Astrocyte (in vitro differentiated cells and primary cell): Measurements from ENCODE around the gene STRA8.

Experiments used
- EZH2 ChIP-seq: IDR thresholded peaks from 2 replicates; pipeline ENCODE4 v1.6.1; 2012; ENCODE audit warnings: mild to moderate bottlenecking, low read length, inconsistent platforms; ENCODE audit not compliant: insufficient read depth
- TF ChIP-seq, protein P1 (sequence below): IDR thresholded peaks from 2 replicates; pipeline ENCODE4 v1.5.1; 2011; ENCODE audit warnings: low read depth, mild to moderate bottlenecking, inconsistent platforms, low read length, moderate library complexity; ENCODE audit not compliant: insufficient read depth

DNA sequence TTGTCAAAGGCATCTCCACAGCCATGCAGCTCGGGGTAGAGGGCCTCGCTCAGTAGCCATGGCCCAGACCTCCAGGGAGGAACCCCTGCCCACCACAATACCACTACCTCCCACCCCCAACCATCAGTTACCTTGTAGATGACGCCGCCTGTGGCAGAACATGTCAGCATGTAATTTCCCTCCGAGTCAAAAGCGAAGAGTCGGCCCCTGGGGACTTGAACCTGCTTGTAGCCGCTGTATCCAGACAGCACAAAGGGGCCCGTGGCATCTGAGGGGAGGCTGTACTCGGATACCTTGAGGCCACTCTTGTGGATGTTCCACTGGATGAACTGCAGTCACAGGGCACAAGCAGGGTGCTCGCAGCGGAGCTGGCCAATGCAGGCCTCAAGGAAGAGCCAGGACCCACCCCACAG, 46.8 kb upstream of the STRA8 start:
- TF ChIP-seq, protein P1, sequence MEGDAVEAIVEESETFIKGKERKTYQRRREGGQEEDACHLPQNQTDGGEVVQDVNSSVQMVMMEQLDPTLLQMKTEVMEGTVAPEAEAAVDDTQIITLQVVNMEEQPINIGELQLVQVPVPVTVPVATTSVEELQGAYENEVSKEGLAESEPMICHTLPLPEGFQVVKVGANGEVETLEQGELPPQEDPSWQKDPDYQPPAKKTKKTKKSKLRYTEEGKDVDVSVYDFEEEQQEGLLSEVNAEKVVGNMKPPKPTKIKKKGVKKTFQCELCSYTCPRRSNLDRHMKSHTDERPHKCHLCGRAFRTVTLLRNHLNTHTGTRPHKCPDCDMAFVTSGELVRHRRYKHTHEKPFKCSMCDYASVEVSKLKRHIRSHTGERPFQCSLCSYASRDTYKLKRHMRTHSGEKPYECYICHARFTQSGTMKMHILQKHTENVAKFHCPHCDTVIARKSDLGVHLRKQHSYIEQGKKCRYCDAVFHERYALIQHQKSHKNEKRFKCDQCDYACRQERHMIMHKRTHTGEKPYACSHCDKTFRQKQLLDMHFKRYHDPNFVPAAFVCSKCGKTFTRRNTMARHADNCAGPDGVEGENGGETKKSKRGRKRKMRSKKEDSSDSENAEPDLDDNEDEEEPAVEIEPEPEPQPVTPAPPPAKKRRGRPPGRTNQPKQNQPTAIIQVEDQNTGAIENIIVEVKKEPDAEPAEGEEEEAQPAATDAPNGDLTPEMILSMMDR, result no peak
- no peak for TF ChIP-seq EZH2
